Measurements from ENCODE around the gene ZNF473. TPM values are rescaled to one million over a fixed set of nuclear protein-coding genes. Genes with fewer than 3 reads are reported as not detected.
"Not testable (repeated sequence)": the region's sequence is repeated elsewhere in the genome, so short reads cannot be mapped to it uniquely, and the experiment has no call there.

ZNF473 gene
- total RNA-seq, 1 donor from 2014 or later, result 11.2 TPM

GRCh38 chr19:50043967-50044366, 18.2 kb downstream of the ZNF473 start:
- H3K27ac Mint-ChIP-seq, result no peak overlapping the region
- DNase-seq (ENCODE audit: low spot score), result no peak
- no peak overlapping the region for H3K4me3 Mint-ChIP-seq (ENCODE audit: low read depth)
- intact Hi-C loops (cut with micrococcal nuclease), result no loop called here
- H3K9me3 Mint-ChIP-seq, result peaks cover 70% of the 10 kb centered on the region
- no peaks in the 10 kb centered on the region for H3K27me3 Mint-ChIP-seq (ENCODE audit: low read depth)
- H3K36me3 Mint-ChIP-seq (ENCODE audit: low read depth), result peaks cover 96% of the 10 kb centered on the region
- H3K4me1 Mint-ChIP-seq (ENCODE audit: low read depth), result no peaks in the 10 kb centered on the region

GRCh38 chr19:50044922-50045321, 19.1 kb downstream of the ZNF473 start:
- Mint-ChIP-seq H3K36me3 (ENCODE audit: low read depth) (peaks cover 90% of the 10 kb centered on the region), H3K27ac (no peak overlapping the region), H3K4me1 (ENCODE audit: low read depth) (no peaks in the 10 kb centered on the region), H3K4me3 (ENCODE audit: low read depth) (no peak overlapping the region), H3K27me3 (ENCODE audit: low read depth) (no peaks in the 10 kb centered on the region), H3K9me3 (peaks cover 76% of the 10 kb centered on the region)
- intact Hi-C loops (cut with micrococcal nuclease), result no loop called here
- DNase-seq (ENCODE audit: low spot score), result no peak

GRCh38 chr19:50046649-50047503, 21.1 kb downstream of the ZNF473 start:
- no peak overlapping the region for H3K27ac Mint-ChIP-seq
- peaks cover 79% of the 10 kb centered on the region for H3K9me3 Mint-ChIP-seq
- H3K36me3 Mint-ChIP-seq (ENCODE audit: low read depth), result peaks cover 73% of the 10 kb centered on the region
- H3K4me3 Mint-ChIP-seq (ENCODE audit: low read depth), result no peak overlapping the region
- DNase-seq (ENCODE audit: low spot score), result no peak
- intact Hi-C loops (cut with micrococcal nuclease), result no loop called here
- H3K4me1 Mint-ChIP-seq (ENCODE audit: low read depth), result peaks cover 1% of the 10 kb centered on the region
- peaks cover 3% of the 10 kb centered on the region for H3K27me3 Mint-ChIP-seq (ENCODE audit: low read depth)

- Mint-ChIP-seq H3K4me3 (ENCODE audit: low read depth) (no peak overlapping the region), H3K4me1 (ENCODE audit: low read depth) (peaks cover 1% of the 10 kb centered on the region), H3K36me3 (ENCODE audit: low read depth) (peaks cover 65% of the 10 kb centered on the region), H3K9me3 (peaks cover 71% of the 10 kb centered on the region), H3K27ac (no peak overlapping the region), H3K27me3 (ENCODE audit: low read depth) (peaks cover 3% of the 10 kb centered on the region)
- no peak for DNase-seq (ENCODE audit: low spot score)
- intact Hi-C loops (cut with micrococcal nuclease), result no loop called here
Observed at GRCh38 chr19:50047671-50048070, 21.9 kb downstream of the ZNF473 start.

- peak; percentile 68 for DNase-seq (ENCODE audit: low spot score)
- Mint-ChIP-seq H3K9me3 (peaks cover 55% of the 10 kb centered on the region), H3K36me3 (ENCODE audit: low read depth) (peaks cover 37% of the 10 kb centered on the region), H3K27me3 (ENCODE audit: low read depth) (peaks cover 3% of the 10 kb centered on the region), H3K4me3 (ENCODE audit: low read depth) (peak overlapping the region; percentile 69), H3K4me1 (ENCODE audit: low read depth) (peaks cover 4% of the 10 kb centered on the region), H3K27ac (no peak overlapping the region)
- intact Hi-C loops (cut with micrococcal nuclease), result no loop called here
Observed at GRCh38 chr19:50050406-50051227, 24.8 kb downstream of the ZNF473 start.

GRCh38 chr19:50051228-50051895, 25.6 kb downstream of the ZNF473 start:
- H3K4me1 Mint-ChIP-seq (ENCODE audit: low read depth); DNase-seq (ENCODE audit: low spot score); H3K27me3 Mint-ChIP-seq (ENCODE audit: low read depth); H3K27ac Mint-ChIP-seq; intact Hi-C loops (cut with micrococcal nuclease): not testable (repeated sequence)
- Mint-ChIP-seq H3K4me3 (ENCODE audit: low read depth) (peak overlapping the region; percentile 69), H3K9me3 (peaks cover 52% of the 10 kb centered on the region), H3K36me3 (ENCODE audit: low read depth) (peaks cover 30% of the 10 kb centered on the region)

GRCh38 chr19:50051964-50052363, 26.2 kb downstream of the ZNF473 start:
- DNase-seq (ENCODE audit: low spot score), result no peak
- H3K36me3 Mint-ChIP-seq (ENCODE audit: low read depth), result peaks cover 24% of the 10 kb centered on the region
- no peak overlapping the region for H3K27ac Mint-ChIP-seq
- H3K4me1 Mint-ChIP-seq (ENCODE audit: low read depth), result peaks cover 4% of the 10 kb centered on the region
- H3K9me3 Mint-ChIP-seq, result peaks cover 48% of the 10 kb centered on the region
- no peak overlapping the region for H3K4me3 Mint-ChIP-seq (ENCODE audit: low read depth)
- peaks cover 3% of the 10 kb centered on the region for H3K27me3 Mint-ChIP-seq (ENCODE audit: low read depth)
- intact Hi-C loops (cut with micrococcal nuclease), result no loop called here

GRCh38 chr19:50053119-50053518, 27.3 kb downstream of the ZNF473 start:
- H3K36me3 Mint-ChIP-seq (ENCODE audit: low read depth), result peaks cover 12% of the 10 kb centered on the region
- no peak overlapping the region for H3K4me3 Mint-ChIP-seq (ENCODE audit: low read depth)
- peaks cover 4% of the 10 kb centered on the region for H3K4me1 Mint-ChIP-seq (ENCODE audit: low read depth)
- no peak overlapping the region for H3K27ac Mint-ChIP-seq
- no peak for DNase-seq (ENCODE audit: low spot score)
- H3K9me3 Mint-ChIP-seq, result peaks cover 42% of the 10 kb centered on the region
- H3K27me3 Mint-ChIP-seq (ENCODE audit: low read depth), result peaks cover 3% of the 10 kb centered on the region
- intact Hi-C loops (cut with micrococcal nuclease), result no loop called here

GRCh38 chr19:50058425-50058824, 32.6 kb downstream of the ZNF473 start:
- Mint-ChIP-seq H3K4me3 (ENCODE audit: low read depth) (no peak overlapping the region), H3K36me3 (ENCODE audit: low read depth) (no peaks in the 10 kb centered on the region), H3K9me3 (peaks cover 45% of the 10 kb centered on the region), H3K4me1 (ENCODE audit: low read depth) (no peaks in the 10 kb centered on the region), H3K27ac (no peak overlapping the region), H3K27me3 (ENCODE audit: low read depth) (no peaks in the 10 kb centered on the region)
- no peak for DNase-seq (ENCODE audit: low spot score)
- intact Hi-C loops (cut with micrococcal nuclease), result no loop called here

- Mint-ChIP-seq H3K4me3 (ENCODE audit: low read depth) (no peak overlapping the region), H3K27me3 (ENCODE audit: low read depth) (no peaks in the 10 kb centered on the region), H3K9me3 (peaks cover 41% of the 10 kb centered on the region), H3K27ac (no peak overlapping the region), H3K4me1 (ENCODE audit: low read depth) (no peaks in the 10 kb centered on the region), H3K36me3 (ENCODE audit: low read depth) (no peaks in the 10 kb centered on the region)
- intact Hi-C loops (cut with micrococcal nuclease), result no loop called here
- DNase-seq (ENCODE audit: low spot score), result no peak
Observed at GRCh38 chr19:50059045-50059444, 33.2 kb downstream of the ZNF473 start.

- no peak overlapping the region for H3K4me3 Mint-ChIP-seq (ENCODE audit: low read depth)
- H3K36me3 Mint-ChIP-seq (ENCODE audit: low read depth), result no peaks in the 10 kb centered on the region
- no peaks in the 10 kb centered on the region for H3K27me3 Mint-ChIP-seq (ENCODE audit: low read depth)
- no peaks in the 10 kb centered on the region for H3K4me1 Mint-ChIP-seq (ENCODE audit: low read depth)
- intact Hi-C loops (cut with micrococcal nuclease), result no loop called here
- no peak overlapping the region for H3K27ac Mint-ChIP-seq
- no peak for DNase-seq (ENCODE audit: low spot score)
- peaks cover 39% of the 10 kb centered on the region for H3K9me3 Mint-ChIP-seq
Observed at GRCh38 chr19:50060107-50060506, 34.3 kb downstream of the ZNF473 start.

- no peak for DNase-seq (ENCODE audit: low spot score)
- no peaks in the 10 kb centered on the region for H3K4me1 Mint-ChIP-seq (ENCODE audit: low read depth)
- H3K36me3 Mint-ChIP-seq (ENCODE audit: low read depth), result no peaks in the 10 kb centered on the region
- H3K27me3 Mint-ChIP-seq (ENCODE audit: low read depth), result no peaks in the 10 kb centered on the region
- intact Hi-C loops (cut with micrococcal nuclease), result no loop called here
- H3K27ac Mint-ChIP-seq, result no peak overlapping the region
- no peak overlapping the region for H3K4me3 Mint-ChIP-seq (ENCODE audit: low read depth)
- peaks cover 34% of the 10 kb centered on the region for H3K9me3 Mint-ChIP-seq
Observed at GRCh38 chr19:50061650-50062049, 35.8 kb downstream of the ZNF473 start.

Data from activated T-helper 2 cell treated with anti-CD3 and anti-CD28 coated beads, Interferon-gamma antibody, Interleukin-2, Interleukin-4, amounts not matched to agents 10 μg/mL and 5 μg/mL and 100 μg/mL, durations not matched to agents 14 hours and 24 hours and 36 hours (primary cell).